ENCODE data around the gene LYZ. TPM values are rescaled to one million over a fixed set of nuclear protein-coding genes. Genes with fewer than 3 reads are reported as not detected.
"Not testable (repeated sequence)": the region's sequence is repeated elsewhere in the genome, so short reads cannot be mapped to it uniquely, and the experiment has no call there.

Gene LYZ
- polyA plus RNA-seq (2011; rRNA removed): not detected in 2 replicates
- polyA minus RNA-seq (2011; rRNA and poly(A)+ RNA removed): not detected in 2 replicates

DNA sequence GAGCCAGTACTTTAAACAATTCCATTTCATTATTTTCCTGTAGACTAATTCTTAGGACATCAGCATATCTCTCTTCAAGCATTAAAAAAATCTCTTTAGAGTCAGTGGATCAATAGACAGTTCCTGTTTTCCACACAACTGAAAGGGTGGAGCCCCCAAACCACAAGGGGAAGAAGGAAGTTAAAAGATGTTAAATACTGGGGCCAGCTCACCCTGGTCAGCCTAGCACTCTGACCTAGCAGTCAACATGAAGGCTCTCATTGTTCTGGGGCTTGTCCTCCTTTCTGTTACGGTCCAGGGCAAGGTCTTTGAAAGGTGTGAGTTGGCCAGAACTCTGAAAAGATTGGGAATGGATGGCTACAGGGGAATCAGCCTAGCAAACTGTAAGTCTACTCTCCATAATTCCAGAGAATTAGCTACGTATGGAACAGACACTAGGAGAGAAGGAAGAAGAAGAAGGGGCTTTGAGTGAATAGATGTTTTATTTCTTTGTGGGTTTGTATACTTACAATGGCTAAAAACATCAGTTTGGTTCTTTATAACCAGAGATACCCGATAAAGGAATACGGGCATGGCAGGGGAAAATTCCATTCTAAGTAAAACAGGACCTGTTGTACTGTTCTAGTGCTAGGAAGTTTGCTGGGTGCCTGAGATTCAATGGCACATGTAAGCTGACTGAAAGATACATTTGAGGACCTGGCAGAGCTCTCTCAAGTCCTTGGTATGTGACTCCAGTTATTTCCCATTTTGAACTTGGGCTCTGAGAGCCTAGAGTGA is at the start of gene LYZ:
Gene LYZ (plus strand): TSS at position 220 of the 777 bp plus-strand sequence. CDS start 28 bp downstream, at position 248.
- Histone ChIP-seq H3K27me3 (ENCODE audit: control insufficient read depth, insufficient read depth, low read length) (no peaks in the 10 kb centered on the region), H3K4me3 (ENCODE audit: low read depth, low read length) (no peak within 1 kb of the TSS), H3K36me3 (ENCODE audit: control insufficient read depth, insufficient read depth, low read length) (no peaks in the 10 kb centered on the region)
- ChIA-PET POLR2A (no interaction called here), CTCF (interaction anchor here (1.8 kb wide), 1 partner anchor 10 kb away, joined by 6 read pairs; no protein-coding TSS in a partner anchor)
- TF ChIP-seq, protein P1, sequence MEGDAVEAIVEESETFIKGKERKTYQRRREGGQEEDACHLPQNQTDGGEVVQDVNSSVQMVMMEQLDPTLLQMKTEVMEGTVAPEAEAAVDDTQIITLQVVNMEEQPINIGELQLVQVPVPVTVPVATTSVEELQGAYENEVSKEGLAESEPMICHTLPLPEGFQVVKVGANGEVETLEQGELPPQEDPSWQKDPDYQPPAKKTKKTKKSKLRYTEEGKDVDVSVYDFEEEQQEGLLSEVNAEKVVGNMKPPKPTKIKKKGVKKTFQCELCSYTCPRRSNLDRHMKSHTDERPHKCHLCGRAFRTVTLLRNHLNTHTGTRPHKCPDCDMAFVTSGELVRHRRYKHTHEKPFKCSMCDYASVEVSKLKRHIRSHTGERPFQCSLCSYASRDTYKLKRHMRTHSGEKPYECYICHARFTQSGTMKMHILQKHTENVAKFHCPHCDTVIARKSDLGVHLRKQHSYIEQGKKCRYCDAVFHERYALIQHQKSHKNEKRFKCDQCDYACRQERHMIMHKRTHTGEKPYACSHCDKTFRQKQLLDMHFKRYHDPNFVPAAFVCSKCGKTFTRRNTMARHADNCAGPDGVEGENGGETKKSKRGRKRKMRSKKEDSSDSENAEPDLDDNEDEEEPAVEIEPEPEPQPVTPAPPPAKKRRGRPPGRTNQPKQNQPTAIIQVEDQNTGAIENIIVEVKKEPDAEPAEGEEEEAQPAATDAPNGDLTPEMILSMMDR (IDR thresholded peaks at IDR 0.05; ENCODE audit: insufficient read depth, low read depth, low read length): no peak
- DNase-seq (ENCODE audit: low read depth): no peak

DNA sequence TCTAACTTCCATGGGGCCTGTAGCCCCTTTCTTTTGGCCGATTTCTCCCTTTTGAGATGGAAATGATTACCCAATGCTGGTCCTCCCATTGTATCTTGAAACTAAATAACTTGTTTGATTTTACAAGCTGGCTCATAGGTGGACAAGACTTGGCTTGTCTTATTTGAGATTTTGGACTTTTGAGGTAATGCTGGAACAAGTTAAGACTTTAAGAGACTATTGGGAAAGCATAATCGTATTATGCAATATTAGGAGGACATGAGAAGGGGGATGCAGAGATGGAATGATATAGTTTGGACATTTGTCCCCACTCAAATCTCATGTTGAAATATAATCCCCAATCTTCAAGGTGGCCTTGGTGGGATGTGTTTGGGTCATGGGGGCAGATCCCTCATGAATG is 49.2 kb upstream of the LYZ start:
- TF ChIP-seq, protein P1 (IDR thresholded peaks at IDR 0.05; ENCODE audit: insufficient read depth, low read depth, low read length): no peak
- H3K36me3 ChIP-seq (ENCODE audit: control insufficient read depth, insufficient read depth, low read length): no peaks in the 10 kb centered on the region
- POLR2A ChIA-PET: no interaction called here
- no peak overlapping the region for H3K4me3 ChIP-seq (ENCODE audit: low read depth, low read length)
- no peaks in the 10 kb centered on the region for H3K27me3 ChIP-seq (ENCODE audit: control insufficient read depth, insufficient read depth, low read length)
- CTCF ChIA-PET: no interaction called here
- DNase-seq (ENCODE audit: low read depth): no peak

DNA sequence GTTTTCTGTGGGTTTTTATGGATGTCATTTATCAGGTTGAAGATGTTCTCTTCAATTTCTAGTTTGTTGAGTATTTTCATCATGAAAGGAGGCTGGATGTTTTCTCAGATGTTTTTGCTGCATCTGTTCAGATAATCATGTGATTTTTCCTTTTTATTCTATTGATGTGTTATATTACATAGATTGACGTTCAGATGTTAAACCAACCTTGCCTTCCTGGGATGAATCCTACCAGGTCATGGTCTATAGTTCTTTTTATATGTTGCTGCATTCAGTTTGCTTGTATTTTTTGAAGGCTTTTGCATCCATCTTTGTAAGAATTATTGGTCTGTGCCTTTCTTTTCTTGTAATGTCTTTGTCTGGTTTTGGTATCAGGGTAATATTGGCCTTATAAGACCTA is 43.9 kb upstream of the LYZ start:
- ChIA-PET CTCF (interaction anchor here (0.8 kb wide), 1 partner anchor 50 kb away, joined by 3 read pairs; no protein-coding TSS in a partner anchor), POLR2A (no interaction called here)
- Histone ChIP-seq H3K36me3 (ENCODE audit: control insufficient read depth, insufficient read depth, low read length) (no peaks in the 10 kb centered on the region), H3K27me3 (ENCODE audit: control insufficient read depth, insufficient read depth, low read length) (no peaks in the 10 kb centered on the region), H3K4me3 (ENCODE audit: low read depth, low read length) (no peak overlapping the region)
- TF ChIP-seq, protein P1 (IDR thresholded peaks at IDR 0.05; ENCODE audit: insufficient read depth, low read depth, low read length): no peak
- no peak for DNase-seq (ENCODE audit: low read depth)

DNA sequence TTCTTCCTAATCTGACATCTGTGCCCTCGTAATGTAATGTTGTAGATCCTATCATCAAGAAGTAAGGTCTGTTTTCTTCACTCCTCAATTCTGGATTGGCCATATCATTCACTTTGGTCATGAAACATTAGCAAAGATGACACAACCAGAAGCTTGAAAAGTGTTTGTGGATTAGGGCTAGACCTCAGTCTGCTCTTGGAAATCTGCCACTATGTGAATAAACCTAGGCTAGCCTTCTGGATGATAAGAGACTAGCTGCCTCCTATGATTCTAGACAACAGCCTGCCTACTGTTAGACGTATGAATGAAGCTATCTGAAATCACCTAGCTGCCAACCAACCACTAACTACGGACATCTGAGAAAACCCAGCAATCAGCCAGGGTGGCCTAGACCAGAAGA is 38.7 kb upstream of the LYZ start:
- POLR2A ChIA-PET: no interaction called here
- Histone ChIP-seq H3K4me3 (ENCODE audit: low read depth, low read length) (no peak overlapping the region), H3K36me3 (ENCODE audit: control insufficient read depth, insufficient read depth, low read length) (no peaks in the 10 kb centered on the region), H3K27me3 (ENCODE audit: control insufficient read depth, insufficient read depth, low read length) (no peaks in the 10 kb centered on the region; the same call in 1 of the 2 replicates)
- CTCF ChIA-PET: interaction anchor here (0.9 kb wide), 1 partner anchor 18 kb away, joined by 5 read pairs; no protein-coding TSS in a partner anchor
- DNase-seq (ENCODE audit: low read depth): no peak
- TF ChIP-seq, protein P1 (IDR thresholded peaks at IDR 0.05; ENCODE audit: insufficient read depth, low read depth, low read length): no peak

DNA sequence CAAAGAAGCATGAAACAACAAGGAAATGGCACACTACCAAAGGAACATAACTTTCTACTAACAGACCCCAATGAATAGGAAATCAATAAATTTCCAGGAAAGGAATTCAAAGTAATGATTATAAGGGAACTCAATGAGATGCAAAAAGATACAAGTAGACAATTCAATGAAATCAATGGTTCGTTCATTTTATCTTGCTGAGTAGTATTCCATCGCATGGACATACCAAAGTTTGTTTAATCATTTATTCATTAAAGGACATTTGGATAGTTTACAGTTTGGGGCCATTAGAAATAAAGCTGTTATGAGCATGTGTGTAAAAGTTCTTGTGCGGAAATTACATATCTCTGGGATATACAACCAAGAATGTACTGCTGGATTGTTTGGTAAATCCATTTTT is 35.0 kb upstream of the LYZ start:
- Histone ChIP-seq H3K27me3 (ENCODE audit: control insufficient read depth, insufficient read depth, low read length) (no peaks in the 10 kb centered on the region; the same call in none of the 2 replicates), H3K36me3 (ENCODE audit: control insufficient read depth, insufficient read depth, low read length) (no peaks in the 10 kb centered on the region), H3K4me3 (ENCODE audit: low read depth, low read length) (no peak overlapping the region)
- CTCF ChIA-PET: no interaction called here
- TF ChIP-seq, protein P1 (IDR thresholded peaks at IDR 0.05; ENCODE audit: insufficient read depth, low read depth, low read length): no peak
- DNase-seq (ENCODE audit: low read depth): no peak
- POLR2A ChIA-PET: no interaction called here

DNA sequence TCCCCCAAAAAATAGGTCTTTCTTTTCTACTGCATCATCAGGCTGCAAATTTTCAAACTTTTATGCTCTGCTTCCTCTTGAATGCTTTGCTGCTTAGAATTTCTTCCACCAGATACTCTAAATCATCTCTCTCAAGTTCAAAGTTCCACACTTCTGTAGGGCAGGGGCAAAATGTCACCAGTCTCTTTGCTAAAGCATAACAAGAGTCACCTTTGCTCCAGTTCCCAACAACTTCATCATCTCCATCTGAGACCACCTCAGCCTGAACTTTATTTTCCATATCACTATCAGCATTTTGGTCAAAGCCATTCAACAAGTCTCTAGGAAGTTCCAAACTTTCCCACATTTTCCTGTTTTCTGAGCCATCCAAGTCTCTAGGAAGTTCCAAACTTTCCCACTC is 31.4 kb upstream of the LYZ start:
- POLR2A ChIA-PET; H3K27me3 ChIP-seq (ENCODE audit: control insufficient read depth, insufficient read depth, low read length); H3K36me3 ChIP-seq (ENCODE audit: control insufficient read depth, insufficient read depth, low read length); DNase-seq (ENCODE audit: low read depth); CTCF ChIA-PET; H3K4me3 ChIP-seq (ENCODE audit: low read depth, low read length): not testable (repeated sequence)

DNA sequence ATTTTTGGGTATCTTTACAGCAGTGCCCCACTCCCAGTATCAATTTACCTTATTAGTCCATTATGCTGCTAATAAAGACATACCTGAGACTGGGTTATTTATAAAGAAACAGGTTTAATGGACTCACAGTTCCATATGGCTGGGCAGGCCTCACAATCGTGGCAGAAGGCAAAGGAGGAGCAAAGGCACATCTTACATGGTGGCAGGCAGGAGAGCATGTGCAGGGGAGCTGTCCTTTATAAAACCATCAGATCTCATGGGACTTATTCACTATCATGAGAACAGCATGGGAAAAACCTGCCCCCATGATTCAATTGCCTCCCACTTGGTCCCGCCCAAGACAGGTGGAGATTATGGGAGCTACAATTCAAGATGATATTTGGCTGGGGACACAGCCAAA is 30.9 kb upstream of the LYZ start:
- H3K4me3 ChIP-seq (ENCODE audit: low read depth, low read length); H3K27me3 ChIP-seq (ENCODE audit: control insufficient read depth, insufficient read depth, low read length); CTCF ChIA-PET; POLR2A ChIA-PET; DNase-seq (ENCODE audit: low read depth); H3K36me3 ChIP-seq (ENCODE audit: control insufficient read depth, insufficient read depth, low read length): not testable (repeated sequence)

Data from BJ (cell line).